GM18499 (cell line): Measurements from ENCODE around the gene TAS2R41.
"Not testable (repeated sequence)": the region's sequence is repeated elsewhere in the genome, so short reads cannot be mapped to it uniquely, and the experiment has no call there.

Source experiments
- ATAC-seq: cut with Tn5 transposase; IDR thresholded peaks from one replicate; pipeline ENCODE4 v1.9.1; 2021; ENCODE audit warnings: moderate number of reproducible peaks; ENCODE audit not compliant: insufficient read depth, unreplicated experiment

The TAS2R41 gene

DNA sequence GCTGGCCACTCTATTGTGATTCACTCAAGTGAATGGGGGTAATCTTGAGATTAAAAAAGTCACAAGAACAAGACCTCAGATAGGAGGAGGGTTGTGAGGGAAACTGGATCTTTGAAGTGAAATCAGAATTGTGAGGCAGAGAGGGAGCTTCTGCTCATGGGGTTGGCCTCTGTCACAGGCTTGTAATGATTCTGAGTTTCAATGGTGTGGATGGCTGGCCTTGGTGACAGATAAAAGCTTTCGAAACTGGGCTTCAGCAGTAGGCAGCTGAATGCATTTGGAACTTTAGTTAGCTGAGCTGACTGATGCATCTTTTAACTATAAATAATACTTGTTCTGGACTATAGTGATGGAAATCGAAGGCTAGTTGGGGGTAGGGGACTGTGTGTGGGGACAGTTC is 22.2 kb upstream of the TAS2R41 start:
- no peak for ATAC-seq

DNA sequence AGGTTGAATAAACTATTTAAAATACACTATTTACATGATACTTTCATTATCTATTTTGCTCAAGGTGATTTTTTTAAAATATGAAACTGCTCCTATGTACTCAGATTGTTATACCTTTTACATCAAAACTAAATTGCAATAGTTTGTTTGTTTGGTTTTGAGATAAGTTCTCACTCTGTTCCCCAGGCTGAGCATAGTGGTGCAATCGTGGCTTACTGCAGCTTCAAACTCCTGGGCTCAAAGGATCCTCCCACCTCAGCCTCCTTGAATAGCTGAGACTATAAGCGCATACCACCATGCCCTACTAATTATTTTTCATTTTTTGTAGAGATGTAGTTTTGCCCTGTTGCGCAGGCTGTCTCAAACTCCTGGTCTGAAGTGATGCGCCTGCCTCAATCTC is 21.7 kb upstream of the TAS2R41 start:
- no peak for ATAC-seq

DNA sequence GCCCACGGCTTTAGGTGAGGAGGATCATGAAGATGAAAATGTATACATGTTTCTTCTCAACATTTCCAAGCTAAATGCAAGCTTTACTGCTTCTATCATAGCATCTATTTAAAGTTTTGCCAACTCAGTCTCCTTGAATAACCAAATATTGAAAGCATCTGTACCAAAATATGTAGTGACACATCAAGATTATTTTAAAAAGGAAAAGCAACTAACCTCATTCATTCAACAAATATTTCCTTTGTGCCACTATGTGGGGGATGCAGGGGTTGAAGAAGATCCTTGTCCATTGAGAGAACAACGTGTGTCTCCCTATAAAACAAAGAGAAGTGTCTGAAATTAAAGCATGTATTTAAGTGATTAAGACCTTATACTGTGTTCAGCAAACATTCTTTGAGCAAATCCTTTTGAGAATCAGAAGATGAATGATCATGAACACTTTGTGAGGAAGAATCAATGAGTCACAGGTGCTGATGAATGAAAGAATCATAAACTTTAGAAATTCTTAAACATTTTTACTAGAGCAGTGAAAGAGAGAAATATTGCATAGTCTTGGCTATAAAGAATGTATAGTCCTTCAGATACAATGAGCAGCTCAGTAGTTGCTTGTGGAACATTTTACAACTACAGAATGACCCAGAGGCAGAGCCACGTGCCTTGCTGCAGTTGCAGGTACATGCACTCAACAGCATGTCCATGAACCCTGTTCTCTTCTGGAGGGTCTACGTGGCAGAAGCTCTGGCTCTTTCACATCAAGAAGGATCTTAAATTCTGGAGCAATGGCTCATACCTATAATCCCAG is 20.5 kb upstream of the TAS2R41 start:
- ATAC-seq, result no peak

DNA sequence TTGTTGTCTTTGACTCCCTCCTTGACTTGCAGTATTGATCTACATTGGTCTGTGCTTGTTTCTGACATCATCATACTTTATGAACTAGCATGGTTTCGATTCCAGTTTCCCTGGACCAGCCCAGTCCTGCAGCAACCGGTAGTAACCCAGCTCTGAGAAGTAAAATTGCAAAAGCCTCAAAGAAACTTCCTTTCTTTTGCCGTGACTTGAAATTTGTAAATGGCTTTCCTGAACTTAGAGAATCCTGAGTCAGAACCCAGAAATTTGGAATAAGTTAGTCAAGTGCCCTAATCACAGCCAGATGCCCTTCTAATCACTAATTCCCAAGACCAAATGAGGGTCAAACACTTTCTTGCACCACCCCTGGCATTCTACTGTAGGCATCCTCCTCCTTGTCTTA is 19.4 kb upstream of the TAS2R41 start:
- no peak for ATAC-seq

DNA sequence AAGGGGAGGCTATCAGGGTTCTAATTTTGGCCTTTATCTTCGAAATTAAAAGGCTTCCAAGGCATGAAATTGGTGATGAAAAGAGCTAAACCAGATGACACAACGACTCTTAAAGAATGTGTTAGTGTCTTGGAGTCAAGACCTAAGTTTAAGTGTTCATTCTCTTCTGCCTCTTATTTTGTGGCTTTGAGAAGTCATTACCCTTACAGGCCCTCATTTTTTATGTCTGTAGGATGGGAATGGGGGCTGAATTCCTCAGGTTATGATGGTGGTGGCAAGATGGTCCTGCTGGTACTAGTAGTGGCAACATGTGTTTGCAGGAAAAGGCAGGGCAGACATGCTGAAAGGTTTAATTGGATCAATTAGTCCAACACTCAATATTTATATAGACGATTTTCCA is 19.0 kb upstream of the TAS2R41 start:
- no peak for ATAC-seq

DNA sequence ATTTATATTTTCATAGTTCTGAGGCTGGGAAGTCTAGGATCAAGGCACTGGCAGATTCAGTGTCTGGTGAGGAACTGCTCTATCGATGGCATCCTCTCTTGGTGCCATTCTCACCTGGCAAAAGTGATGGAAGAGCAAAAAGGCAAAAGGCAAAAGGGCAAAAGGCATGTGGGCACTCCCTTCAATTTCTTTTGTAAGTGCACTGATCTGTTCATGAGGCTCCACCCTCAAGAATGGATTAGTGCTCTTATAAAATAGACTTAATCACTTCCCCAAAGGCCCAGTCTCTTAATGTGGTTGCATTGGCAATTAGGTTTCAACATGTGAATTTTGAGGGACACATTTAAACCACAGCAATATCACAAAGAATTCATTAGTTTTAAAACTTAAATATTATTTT is 18.3 kb upstream of the TAS2R41 start:
- ATAC-seq, result no peak

DNA sequence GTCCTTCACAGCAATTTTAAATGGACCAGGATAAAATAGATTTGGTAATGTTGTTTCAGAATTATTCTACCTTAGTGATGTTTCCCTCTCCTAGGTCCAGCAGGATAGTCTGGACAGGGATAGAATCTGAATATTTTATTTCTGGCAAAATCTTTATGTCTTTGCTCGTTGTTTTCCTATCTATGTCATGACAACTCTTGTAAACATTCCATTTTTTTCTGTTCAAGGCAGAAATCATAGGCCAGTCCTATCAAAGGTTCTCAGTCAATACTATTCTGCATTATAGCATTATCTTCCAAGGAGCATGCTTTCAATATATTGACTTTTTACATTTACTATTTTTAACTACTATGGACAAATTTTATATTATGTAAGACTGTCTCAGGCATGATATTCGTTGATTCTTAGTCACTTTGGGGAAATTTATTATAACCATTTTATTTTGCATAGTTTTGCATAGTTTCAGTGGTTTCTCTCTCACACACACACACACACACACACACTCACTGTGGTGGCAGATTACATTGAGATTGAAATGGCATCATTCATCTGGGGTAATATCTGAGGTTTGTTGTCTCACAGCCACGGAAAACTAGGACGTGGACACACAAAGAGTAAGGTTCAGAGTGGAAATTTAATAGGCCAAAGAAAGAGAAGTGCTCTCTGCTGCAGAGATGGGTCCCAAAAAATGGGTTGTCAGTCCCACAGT is 17.2 kb upstream of the TAS2R41 start:
- no peak for ATAC-seq

DNA sequence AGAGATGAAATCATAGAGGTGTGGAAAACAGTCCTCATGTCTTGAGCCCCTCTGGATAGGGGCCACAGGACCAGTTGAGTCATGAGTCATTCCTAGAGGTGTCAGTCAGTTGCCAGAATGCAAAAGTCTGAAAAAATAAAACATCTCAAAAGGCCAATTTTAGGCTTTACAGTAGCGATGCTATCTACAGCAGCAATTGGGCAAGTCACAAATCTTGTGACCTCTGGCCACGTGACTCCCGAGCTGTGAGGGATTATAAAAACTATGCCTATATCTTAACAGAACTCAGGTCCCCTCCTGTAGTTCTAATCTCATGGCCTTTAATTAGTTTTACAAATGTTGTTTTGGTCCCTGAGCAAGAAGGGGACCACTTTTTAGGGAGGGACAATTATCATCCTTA is 15.6 kb upstream of the TAS2R41 start:
- ATAC-seq, result no peak

DNA sequence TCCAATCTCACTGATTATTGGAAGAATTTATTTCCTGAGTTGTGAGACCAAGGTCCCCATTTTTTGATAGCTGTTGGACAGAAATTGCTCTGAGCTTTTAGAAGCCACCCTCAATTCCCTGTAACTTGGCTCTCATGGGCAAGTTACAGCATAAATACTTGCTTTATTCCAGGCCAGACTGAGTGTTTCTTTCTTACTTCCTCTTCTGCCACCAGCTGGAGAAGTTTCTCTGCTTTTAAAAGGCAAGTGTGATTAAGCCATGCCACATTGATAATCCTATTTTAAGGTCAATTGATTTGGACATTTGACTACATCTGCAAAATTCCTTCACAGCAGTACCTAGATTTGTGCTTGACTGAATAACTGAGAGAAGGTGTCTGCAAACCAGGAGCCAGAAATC is 14.1 kb upstream of the TAS2R41 start:
- no peak for ATAC-seq

DNA sequence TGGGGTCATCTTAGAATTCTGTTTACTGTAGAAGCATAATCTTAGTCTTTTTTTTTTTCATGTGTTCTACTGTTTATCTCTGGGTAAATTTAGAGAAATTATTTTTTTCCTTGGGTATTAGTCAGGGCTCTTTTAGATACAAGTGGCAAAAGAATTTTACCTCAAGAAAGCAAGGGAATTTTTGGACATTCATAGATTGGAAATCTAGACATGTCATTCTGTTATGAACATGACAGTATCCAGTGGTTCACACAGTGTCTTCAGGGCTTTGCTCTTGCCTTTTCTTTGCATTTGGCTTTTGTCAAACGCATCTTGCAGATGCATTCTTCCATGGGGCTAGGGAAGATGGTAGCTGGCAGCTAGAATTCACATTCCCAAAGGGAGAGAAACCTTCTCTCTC is 13.7 kb upstream of the TAS2R41 start:
- no peak for ATAC-seq

DNA sequence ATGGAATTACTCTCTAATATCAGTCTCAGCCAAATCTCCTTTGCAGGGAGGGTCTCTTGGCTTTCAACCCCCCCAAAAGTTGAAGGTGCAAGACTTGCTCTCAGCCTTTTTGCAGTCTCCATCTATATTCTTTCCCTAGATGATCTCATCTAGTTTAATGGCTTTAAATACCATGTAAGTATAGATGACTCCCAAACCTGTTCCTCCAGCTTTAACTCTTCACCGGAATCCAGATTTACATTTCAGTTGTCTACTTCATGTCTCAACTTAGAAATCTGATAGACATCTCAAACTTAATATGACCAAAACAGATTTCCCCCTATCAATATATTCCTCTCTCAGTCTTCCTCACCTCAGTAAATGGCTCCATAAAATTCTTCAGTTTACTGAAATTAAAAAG is 9.9 kb upstream of the TAS2R41 start:
- ATAC-seq, result no peak

DNA sequence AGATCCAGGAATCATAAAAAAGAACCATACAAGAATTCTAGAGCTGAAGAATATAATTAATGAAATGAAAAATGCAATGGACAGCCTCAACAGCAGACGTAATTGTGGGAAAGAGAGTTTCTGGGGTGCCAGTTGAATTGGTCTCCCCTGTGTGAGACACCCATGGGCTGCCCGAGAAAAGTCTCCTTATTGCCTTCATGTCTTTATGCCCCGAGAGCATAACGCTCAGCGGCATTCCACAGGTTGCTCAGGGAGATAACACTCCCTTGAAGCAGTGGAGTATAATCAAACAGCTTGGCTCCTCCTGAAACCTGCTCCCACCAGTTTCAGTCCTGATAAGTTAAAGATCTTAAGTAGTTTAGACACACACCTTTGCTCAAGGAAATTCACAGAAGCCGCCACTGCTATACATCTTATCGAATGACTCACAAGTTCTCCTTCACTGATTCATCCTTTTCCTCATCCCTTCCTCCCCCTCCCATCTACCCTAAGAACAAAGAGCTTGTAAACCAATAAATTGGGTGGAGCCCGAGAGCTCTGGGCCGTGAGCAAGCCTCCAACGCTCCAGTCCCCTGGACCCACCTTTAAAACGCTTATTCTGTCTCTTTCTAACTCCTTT is 5.5 kb upstream of the TAS2R41 start:
- ATAC-seq, result not testable (repeated sequence)

DNA sequence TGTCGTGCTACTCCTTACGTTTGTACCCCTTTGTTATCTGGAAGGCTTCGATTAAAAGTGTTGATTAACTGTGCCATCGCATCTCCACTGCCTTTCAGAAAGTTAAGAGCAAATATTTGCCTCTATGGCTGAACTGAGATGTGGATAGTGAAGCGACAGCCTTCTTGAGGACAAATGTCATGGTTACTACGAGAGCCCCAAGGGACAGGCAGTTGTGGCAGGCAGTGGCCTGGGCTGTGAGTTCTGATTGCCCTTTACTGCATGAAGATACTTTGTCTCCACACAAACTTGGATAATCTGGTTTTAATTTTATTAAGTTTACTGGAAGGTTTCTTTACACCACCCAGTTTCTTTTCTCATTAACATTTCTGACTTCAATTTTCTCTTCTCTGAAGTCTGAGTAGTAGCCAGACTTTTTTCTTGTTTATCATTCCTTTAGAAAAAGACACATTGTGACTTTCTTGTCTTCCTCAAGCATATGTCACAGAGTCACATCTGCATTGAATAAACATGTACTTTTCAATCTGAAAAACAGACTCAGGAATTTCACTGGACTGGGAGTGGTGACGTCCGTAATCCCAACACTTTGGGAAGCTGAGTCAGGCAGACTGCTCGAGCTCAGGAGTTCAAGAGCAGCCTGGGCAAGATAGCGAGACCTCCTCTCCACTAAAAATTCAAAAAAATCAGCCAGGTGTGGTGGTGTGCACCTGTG is 1.5 kb downstream of the TAS2R41 start:
- ATAC-seq, result no peak

DNA sequence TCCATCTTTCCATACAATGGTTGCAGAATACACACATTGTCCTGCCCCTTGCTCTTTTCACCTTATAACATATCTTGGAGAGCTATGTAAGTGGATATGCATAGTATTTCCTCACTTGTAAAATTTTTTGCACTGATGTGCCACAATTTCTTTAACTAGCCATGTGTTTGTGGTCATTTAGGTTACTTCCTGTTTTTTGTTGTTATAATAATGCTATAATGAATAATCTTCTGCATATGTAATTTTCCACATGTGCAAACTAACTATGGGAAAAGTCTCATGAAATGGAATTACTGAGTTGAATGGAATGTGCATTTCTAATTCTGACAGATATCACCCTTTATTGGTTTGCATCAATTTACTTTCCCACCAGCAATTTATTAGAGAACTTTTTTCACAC is 2.8 kb downstream of the TAS2R41 start:
- no peak for ATAC-seq

DNA sequence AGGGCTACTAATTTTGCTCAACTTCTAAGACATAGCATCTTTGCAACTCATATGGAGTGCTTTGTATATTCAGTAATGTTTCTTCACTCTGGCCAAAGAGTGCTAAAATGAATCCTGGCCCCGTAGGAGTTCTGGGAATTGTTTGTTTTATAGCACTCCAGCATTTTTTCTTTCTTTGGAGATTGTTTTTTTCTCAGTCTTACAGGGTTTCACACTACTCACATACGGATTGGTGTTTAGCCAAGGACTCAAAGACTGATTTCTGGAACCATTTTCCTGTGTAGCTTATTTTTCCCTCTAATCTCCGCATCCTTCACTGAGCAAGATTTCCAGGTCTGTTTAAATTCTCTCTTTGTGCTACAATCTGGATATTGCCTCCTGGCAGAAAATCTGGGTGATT is 6.4 kb downstream of the TAS2R41 start:
- no peak for ATAC-seq

DNA sequence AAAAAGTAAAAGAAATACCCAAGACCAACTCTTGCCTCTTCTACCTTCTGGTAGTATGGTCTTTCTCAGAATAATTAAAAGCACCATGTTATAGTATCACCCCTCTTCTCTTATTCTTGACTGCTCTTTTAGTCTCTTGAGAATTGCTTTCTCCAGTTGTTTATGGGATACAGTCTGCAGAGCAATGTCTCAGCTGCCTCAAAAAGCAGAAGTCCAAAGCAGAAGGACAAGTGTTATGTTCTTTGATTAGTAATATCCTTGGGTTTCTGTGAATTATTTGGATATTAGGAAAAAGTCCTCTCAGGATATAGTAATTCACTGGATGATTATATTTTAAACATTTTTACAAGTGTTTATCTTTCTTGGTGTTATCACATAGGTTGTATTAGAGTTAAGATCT is 7.4 kb downstream of the TAS2R41 start:
- ATAC-seq, result no peak

DNA sequence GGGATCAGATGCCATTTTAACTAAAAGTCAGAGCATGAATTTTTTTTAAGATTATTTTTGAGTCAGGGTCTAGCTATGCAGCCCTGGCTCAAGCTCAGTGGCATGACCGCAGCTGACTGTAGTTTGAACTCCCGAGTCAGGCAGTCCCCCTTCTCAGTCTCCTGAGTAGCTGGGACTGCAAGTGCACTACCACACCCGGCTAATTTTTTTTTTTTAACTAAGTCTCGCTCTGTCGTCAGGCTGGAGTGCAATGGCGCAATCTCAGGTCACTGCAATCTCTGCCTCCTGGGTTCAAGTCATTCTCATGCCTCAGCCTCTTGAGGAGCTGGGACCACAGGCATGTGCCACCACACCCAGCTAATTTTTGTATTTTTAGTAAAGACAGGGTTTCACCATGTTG is 7.8 kb downstream of the TAS2R41 start:
- no peak for ATAC-seq

DNA sequence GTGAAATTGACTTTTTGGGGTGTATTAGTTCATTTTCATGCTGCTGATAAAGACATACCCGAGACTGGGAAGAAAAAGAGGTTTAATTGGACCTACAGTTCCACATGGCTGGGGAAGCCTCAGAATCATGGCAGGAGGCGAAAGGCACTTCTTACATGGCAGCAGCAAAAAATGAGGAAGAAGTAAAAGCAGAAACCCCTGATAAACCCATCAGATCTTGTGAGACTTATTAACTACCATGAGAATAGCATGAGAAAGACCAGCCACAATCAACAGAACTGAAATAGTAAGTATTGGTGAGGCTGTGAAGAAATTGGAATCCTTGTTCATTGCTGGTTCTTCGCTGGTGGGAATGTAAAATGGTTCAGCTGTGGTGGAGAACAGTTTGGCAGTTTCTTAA is 8.6 kb downstream of the TAS2R41 start:
- not testable (repeated sequence) for ATAC-seq

DNA sequence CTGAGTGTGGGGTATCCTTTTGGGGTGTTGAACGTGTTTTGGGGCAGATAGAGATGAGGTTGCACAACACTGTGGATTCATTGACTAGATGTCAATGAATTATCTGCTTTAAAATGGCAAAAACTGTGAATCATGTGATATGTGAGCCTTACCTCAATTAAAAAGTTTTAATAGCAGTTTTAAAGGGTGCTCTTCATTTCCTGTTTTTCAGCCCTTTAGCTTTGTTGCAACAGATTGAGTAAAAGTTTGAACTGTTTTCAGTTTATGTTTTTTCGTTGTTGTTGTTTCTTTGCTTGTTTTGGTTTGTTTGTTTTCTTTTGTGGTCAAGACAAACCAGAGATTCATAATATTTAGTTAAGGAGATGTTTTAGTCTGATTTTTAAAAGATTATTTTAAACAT is 9.4 kb downstream of the TAS2R41 start:
- ATAC-seq, result no peak

DNA sequence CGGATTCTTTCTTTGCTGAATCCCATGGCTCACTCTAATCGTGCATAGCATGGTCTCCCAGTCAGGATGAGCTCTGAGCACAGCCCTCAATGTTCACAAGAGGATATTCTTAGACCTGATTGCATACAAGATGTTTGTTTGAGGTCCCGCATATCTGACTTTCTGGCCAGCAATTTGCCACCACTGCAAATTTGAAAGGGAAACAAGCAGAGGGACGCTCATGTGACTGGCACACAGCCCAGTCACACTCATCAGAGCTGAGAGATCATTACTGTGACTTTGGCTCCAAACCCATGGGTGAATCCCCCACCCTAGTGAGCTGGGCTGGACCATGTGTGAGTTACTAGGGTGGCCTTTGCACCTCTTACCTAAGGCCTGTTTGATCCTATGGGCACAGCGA is 9.9 kb downstream of the TAS2R41 start:
- no peak for ATAC-seq

DNA sequence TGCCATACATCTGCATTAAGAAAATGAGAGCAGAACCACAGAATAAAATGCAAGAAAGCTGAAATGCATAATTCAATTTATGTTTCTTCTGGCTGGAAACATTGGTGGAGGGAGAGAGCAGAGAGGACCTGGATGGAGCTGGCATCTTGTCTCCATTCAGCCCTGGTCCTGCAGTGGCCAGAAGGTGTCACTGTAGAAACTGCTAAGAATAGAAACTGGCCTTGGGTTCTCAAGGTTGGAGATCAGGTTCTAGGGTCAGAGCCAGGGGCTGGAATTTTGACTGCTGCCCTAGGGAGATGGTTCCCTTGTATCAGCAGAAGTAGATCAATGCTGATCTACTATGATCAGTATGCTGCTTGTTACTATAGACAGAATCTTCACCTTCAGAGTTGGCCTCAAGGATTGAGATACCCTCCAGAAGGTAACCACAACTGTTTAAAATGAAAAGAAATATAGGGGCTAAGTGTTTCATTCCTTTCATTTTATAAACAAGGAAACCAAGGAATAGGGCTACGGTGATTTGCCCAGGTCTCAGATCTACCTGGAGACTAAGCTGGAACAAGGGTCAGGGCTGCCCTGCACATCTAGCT is 13.1 kb downstream of the TAS2R41 start:
- no peak for ATAC-seq
